AG09319 (cell line): Measurements from ENCODE around the gene WDR64.
A peak's percentile ranks its signal among the peaks of the same experiment; 100 is the strongest.

ENCODE experiments used
- DNase-seq: peaks from one replicate; pipeline ENCODE4 v3.0.0-alpha.2; 2010; ENCODE audit warnings: low read depth; ENCODE audit errors: extremely low read depth
- CTCF ChIP-seq: IDR thresholded peaks from 2 replicates; pipeline ENCODE4 v1.5.1; 2011; ENCODE audit warnings: low read depth, mild to moderate bottlenecking, inconsistent platforms, low read length, moderate library complexity

The WDR64 gene

GRCh38 chr1:241841691-241842090, 189.6 kb downstream of the WDR64 start:
- TF ChIP-seq CTCF, result no peak
- no peak for DNase-seq

- no peak for TF ChIP-seq CTCF
Observed at GRCh38 chr1:241842565-241842964, 190.5 kb downstream of the WDR64 start.

GRCh38 chr1:241844593-241844992, 192.5 kb downstream of the WDR64 start:
- TF ChIP-seq CTCF, result no peak
- no peak for DNase-seq

More at GRCh38 chr1:241842565-241842964, 190.5 kb downstream of the WDR64 start:
- DNase-seq, result no peak

GRCh38 chr1:241846375-241846774, 194.3 kb downstream of the WDR64 start:
- no peak for DNase-seq
- TF ChIP-seq CTCF, result no peak

- DNase-seq, result no peak
- no peak for TF ChIP-seq CTCF
Observed at GRCh38 chr1:241846862-241847539, 194.9 kb downstream of the WDR64 start.

- DNase-seq, result no peak
- TF ChIP-seq CTCF, result no peak
Observed at GRCh38 chr1:241847540-241847795, 195.4 kb downstream of the WDR64 start.

GRCh38 chr1:241847796-241848685, 196.0 kb downstream of the WDR64 start, which contains the start of gene EXO1:
Gene EXO1, plus strand, starts transcription at chr1:241848204. Its CDS starts 2,222 bp downstream, at chr1:241850426.
- peak; percentile 47 for TF ChIP-seq CTCF
- peak; percentile 70 for DNase-seq
